Esophagus muscularis mucosa (tissue), 4 donors: Measurements from ENCODE around the gene NACA2. TPM values are rescaled to one million over a fixed set of nuclear protein-coding genes. Genes with fewer than 3 reads are reported as not detected.
"Not testable (repeated sequence)": the region's sequence is repeated elsewhere in the genome, so short reads cannot be mapped to it uniquely, and the experiment has no call there.

Experiments used
- DNase-seq: peaks from one replicate; pipeline ENCODE4 v3.0.0-alpha.2; 2017; ENCODE audit errors: extremely low spot score
- H3K27ac ChIP-seq, 4 donors: fragments of 200-600 bp; sonication (generic); replicated peaks in 1 of 4; 1 replicate in 3 of 4; 2 replicates in 1 of 4; pipeline ENCODE4 v1.5.1; 2016 to 2019; ENCODE audit warnings: mild to moderate bottlenecking in 1 of 4
- H3K27me3 ChIP-seq, 4 donors: fragments of 200-600 bp; sonication (generic); one replicate each; pipeline versions ENCODE4 v1.5.1 to v1.6.0; 2016 to 2019
- H3K36me3 ChIP-seq, 4 donors: fragments of 200-600 bp; sonication (generic); one replicate each; pipeline ENCODE4 v1.5.1; 2016 to 2019
- H3K4me1 ChIP-seq, 4 donors: fragments of 200-600 bp; sonication (generic); one replicate each; pipeline ENCODE4 v1.5.1; 2016 to 2019
- H3K4me3 ChIP-seq, 4 donors: fragments of 200-600 bp; sonication (generic); 1 replicate in 2 of 4; 2 replicates in 2 of 4; pipeline ENCODE4 v1.5.1; 2016 to 2019; ENCODE audit warnings: mild to moderate bottlenecking in 4 of 4, moderate library complexity in 1 of 4
- H3K9me3 ChIP-seq, 4 donors: fragments of 200-600 bp; sonication (generic); 1 replicate in 3 of 4; 2 replicates in 1 of 4; pipeline ENCODE4 v1.5.1; 2016 to 2019
- EP300 ChIP-seq: sonication (generic); formaldehyde crosslinking; IDR thresholded peaks from one replicate; pipeline ENCODE4 v1.6.1; 2017; ENCODE audit warnings: antibody characterized with exemption
- POLR2A ChIP-seq: fragments of 450-650 bp; IDR thresholded peaks from one replicate; pipeline ENCODE4 v1.6.1; 2017; ENCODE audit warnings: antibody characterized with exemption, moderate library complexity, mild to moderate bottlenecking, low read depth
- POLR2AphosphoS5 ChIP-seq, 2 donors: sonication (generic); formaldehyde crosslinking; IDR thresholded peaks; one replicate each; pipeline ENCODE4 v1.6.1; 2017; ENCODE audit warnings: antibody characterized with exemption in 2 of 2
- WGBS: methylation state at CpG from one replicate; pipeline ENCODE4 v1.1.5; 2018; 5-methylcytosine and 5-hydroxymethylcytosine counted together
- intact Hi-C: fragments of 100-400 bp; cut with DNase I; formaldehyde crosslinking; loops from one replicate; pipeline ENCODE4 v1.15.1; 2023
- total RNA-seq, 4 donors: library from RNA; depleted of rRNA; stranded (reverse); fragments of >200 nt; gene quantifications; one replicate each; pipeline versions ENCODE4 v1.1.0 to v1.2.1, GENCODE V29; 2016
- TF ChIP-seq, protein P1 (sequence below), 3 experiments: fragments of 200-600 bp in 2 of 3; fragments of 450-650 bp in 1 of 3; sonication (generic) in 2 of 3; IDR thresholded peaks; one replicate each; pipeline ENCODE4 v1.5.1; 2017 to 2019; ENCODE audit warnings: antibody characterized with exemption in 3 of 3, mild to moderate bottlenecking in 2 of 3, moderate library complexity in 1 of 3

NACA2 gene
- total RNA-seq, 4 donors from 2014 or later: not detected

DNA sequence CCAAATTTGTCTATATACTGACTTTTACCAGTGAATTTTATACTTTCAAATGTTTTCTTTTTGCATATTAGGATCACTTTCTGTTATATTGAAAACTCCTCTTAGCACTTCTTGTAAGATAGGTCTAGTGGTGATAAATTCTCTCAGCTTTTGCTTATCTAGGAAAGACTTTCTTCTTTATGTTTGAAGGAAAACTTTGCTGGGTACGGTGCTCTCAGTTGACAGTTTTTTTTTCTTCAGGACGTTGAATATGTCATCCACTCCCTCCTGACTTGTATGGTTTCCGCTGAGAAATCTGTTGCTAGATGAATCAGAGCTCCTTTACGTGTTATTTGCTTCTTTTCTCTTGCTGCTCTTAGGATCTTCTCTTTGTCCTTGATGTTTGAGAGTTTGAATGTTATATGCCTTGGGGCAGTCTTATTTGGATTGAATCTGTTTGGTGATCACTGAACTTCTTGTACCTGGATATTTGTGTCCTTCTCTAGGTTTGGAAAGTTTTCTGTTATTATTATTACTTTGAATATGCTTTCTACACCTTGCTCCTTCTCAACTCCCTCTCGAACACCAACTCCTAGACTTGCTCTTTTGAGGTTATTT lies 44.0 kb upstream of the NACA2 start:
- DNase-seq: no peak
- TF ChIP-seq POLR2AphosphoS5 (IDR thresholded peaks at IDR 0.05) (no peak), EP300 (no peak), POLR2A (no peak)
- TF ChIP-seq, protein P1, sequence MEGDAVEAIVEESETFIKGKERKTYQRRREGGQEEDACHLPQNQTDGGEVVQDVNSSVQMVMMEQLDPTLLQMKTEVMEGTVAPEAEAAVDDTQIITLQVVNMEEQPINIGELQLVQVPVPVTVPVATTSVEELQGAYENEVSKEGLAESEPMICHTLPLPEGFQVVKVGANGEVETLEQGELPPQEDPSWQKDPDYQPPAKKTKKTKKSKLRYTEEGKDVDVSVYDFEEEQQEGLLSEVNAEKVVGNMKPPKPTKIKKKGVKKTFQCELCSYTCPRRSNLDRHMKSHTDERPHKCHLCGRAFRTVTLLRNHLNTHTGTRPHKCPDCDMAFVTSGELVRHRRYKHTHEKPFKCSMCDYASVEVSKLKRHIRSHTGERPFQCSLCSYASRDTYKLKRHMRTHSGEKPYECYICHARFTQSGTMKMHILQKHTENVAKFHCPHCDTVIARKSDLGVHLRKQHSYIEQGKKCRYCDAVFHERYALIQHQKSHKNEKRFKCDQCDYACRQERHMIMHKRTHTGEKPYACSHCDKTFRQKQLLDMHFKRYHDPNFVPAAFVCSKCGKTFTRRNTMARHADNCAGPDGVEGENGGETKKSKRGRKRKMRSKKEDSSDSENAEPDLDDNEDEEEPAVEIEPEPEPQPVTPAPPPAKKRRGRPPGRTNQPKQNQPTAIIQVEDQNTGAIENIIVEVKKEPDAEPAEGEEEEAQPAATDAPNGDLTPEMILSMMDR (IDR thresholded peaks at IDR 0.05): no peak
- peaks cover 0 to 4% (median 0%) of the 10 kb centered on the region in 4 donors for H3K27me3 ChIP-seq
- no peaks in the 10 kb centered on the region for H3K4me1 ChIP-seq
- peaks cover 0 to 16% (median 0%) of the 10 kb centered on the region in 4 donors for H3K9me3 ChIP-seq
- no peak overlapping the region for H3K4me3 ChIP-seq
- WGBS: 84% methylated on average over 5 of the region's 5 CpGs
- intact Hi-C loops: no loop called here
- H3K36me3 ChIP-seq: no peaks in the 10 kb centered on the region
- no peak overlapping the region for H3K27ac ChIP-seq

DNA sequence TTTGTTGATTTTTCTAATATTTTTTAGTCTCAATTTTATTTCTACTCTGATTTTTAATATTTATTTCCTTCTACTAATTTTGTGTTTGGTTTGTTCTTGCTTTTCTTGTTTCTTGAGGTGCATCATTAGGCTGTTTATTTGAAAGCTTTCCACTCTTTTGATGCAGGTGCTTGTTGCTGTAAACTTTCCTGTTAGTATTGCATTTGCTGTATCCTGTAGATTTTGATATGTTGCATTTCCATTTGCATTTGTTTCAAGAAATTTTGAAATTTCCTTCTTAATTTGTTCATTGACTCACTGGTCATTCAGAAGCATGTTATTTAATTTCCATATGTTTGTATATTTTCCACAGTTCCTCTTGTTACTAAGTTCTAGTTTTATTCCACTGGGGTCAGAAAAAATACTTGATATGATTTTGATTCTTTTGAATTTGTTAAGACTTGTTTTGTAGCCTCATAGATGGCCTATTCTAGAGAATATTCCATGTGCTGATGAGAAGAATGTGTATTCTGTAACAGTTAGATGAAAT lies 43.1 kb upstream of the NACA2 start:
- no peak for TF ChIP-seq POLR2A
- no peak for TF ChIP-seq EP300
- TF ChIP-seq POLR2AphosphoS5 (IDR thresholded peaks at IDR 0.05): no peak
- TF ChIP-seq, protein P1 (IDR thresholded peaks at IDR 0.05): no peak
- Histone ChIP-seq H3K27me3 (peaks cover 0 to 4% (median 0%) of the 10 kb centered on the region in 4 donors), H3K9me3 (peaks cover 0 to 12% (median 0%) of the 10 kb centered on the region in 4 donors), H3K36me3 (no peaks in the 10 kb centered on the region), H3K4me1 (no peaks in the 10 kb centered on the region), H3K27ac (no peak overlapping the region), H3K4me3 (no peak overlapping the region)
- intact Hi-C loops: no loop called here
- DNase-seq: no peak

DNA sequence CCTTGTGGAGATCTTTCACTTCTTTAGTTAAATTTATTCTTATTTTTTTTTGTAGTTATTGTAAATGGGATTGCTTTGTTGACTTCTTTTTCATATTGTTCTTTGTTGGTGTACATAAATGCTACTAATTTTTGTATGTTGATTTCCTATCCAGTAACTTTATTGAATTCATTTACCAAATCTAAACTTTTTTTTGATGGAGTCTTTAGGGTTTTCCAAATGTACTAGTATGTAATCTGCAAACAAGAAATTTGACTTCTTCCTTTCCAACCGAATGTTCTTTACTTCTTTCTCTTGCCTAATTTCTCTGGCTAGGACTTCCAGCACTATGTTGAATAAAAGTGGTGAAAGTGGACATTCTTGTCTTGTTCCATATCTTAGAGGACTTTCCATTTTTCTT lies 41.8 kb upstream of the NACA2 start:
- no peaks in the 10 kb centered on the region for H3K36me3 ChIP-seq
- no peak overlapping the region for H3K27ac ChIP-seq
- 97% methylated on average over 1 of the region's 1 CpG for WGBS
- H3K27me3 ChIP-seq: peaks cover 0 to 4% (median 0%) of the 10 kb centered on the region in 4 donors
- DNase-seq: no peak
- H3K4me3 ChIP-seq: no peak overlapping the region
- intact Hi-C loops: no loop called here
- no peak for TF ChIP-seq POLR2AphosphoS5 (IDR thresholded peaks at IDR 0.05)
- TF ChIP-seq EP300: no peak
- no peak for TF ChIP-seq POLR2A
- TF ChIP-seq, protein P1 (IDR thresholded peaks at IDR 0.05): no peak
- H3K4me1 ChIP-seq: no peaks in the 10 kb centered on the region
- peaks cover 0 to 8% (median 0%) of the 10 kb centered on the region in 4 donors for H3K9me3 ChIP-seq

DNA sequence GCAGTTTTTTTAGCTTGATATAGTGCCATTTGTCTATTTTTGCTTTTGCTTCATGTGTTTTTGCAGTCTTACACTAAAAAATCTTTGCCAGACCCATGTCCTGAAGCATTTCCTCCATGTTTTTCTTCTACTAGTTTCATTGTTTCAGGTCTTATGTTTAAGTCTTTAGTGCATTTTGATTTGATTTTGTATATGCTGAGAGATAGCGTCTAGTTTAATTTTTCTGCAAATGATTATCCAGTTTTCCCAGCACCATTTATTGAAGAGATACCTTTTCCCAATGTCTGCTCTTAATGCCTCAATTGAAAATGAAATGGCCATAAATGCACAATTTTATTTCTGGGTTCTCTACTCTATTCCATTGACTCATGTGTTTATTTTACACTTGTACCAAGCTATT lies 40.8 kb upstream of the NACA2 start:
- intact Hi-C loops: no loop called here
- TF ChIP-seq EP300 (no peak), POLR2AphosphoS5 (IDR thresholded peaks at IDR 0.05) (no peak), POLR2A (no peak)
- TF ChIP-seq, protein P1 (IDR thresholded peaks at IDR 0.05): no peak
- Histone ChIP-seq H3K27ac (no peak overlapping the region), H3K4me1 (no peaks in the 10 kb centered on the region), H3K4me3 (no peak overlapping the region), H3K9me3 (peaks cover 0 to 8% (median 0%) of the 10 kb centered on the region in 4 donors), H3K36me3 (no peaks in the 10 kb centered on the region), H3K27me3 (no peaks in the 10 kb centered on the region)
- DNase-seq: no peak
- 91% methylated on average over 1 of the region's 1 CpG for WGBS

DNA sequence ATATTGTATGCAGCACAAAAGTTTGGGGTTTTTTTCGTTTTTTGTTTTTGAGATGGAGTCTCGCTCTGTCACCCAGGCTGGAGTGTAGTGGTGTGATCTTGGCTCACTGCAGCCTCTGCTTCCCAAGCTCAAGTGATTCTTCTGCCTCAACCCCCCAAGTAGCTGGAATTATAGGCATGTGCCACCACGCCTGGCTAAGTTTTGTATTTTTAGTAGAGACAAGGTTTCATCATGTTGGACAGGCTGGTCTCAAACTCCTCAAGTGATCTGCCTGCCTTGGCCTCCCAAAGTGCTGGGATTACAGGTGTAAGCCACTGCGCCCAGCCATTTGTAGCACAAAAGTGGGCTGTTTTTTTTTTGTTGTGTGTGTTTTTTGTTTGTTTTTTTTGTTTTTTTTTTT lies 37.1 kb upstream of the NACA2 start:
- not testable (repeated sequence) for H3K36me3 ChIP-seq

More for the DNA sequence above, 37.1 kb upstream of the NACA2 start:
- H3K27me3 ChIP-seq, H3K27ac ChIP-seq, H3K4me3 ChIP-seq, H3K9me3 ChIP-seq, DNase-seq, intact Hi-C loops, H3K4me1 ChIP-seq: not testable (repeated sequence)
- WGBS: 80% methylated on average over 4 of the region's 4 CpGs
